ENCODE measurements around the gene CACNA1A. TPM values are rescaled to one million over a fixed set of nuclear protein-coding genes. Genes with fewer than 3 reads are reported as not detected.
A peak's percentile ranks its signal among the peaks of the same experiment; 100 is the strongest.
"Not testable (repeated sequence)": the region's sequence is repeated elsewhere in the genome, so short reads cannot be mapped to it uniquely, and the experiment has no call there.

The CACNA1A gene
- total RNA-seq, 4 donors from 2014 or later = 1.1 TPM; not detected in 3

DNA sequence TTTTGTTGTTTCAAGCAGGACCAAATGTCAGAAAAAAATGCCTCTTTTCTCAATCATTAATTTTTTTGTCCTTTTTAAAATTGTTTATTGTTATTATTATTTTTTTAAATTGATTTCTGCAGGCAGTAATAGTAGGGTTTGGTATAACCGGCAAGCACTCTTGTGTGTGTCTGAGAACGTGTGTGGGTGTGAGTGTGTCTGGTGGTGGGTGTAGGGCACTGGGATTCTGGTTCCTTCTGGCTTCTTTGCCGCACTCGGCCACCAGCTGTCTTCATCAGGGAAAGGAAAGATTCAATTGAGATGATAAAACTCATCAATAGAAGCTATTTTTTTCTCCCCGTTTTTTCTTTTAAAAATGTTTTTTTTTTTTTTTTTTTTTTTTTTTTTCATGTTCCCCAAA lies 299.7 kb downstream of the CACNA1A start:
- no peak for DNase-seq
- Histone ChIP-seq H3K36me3 (no peaks in the 10 kb centered on the region), H3K27me3 (no peaks in the 10 kb centered on the region), H3K4me1 (peaks cover 5 to 23% (median 6%) of the 10 kb centered on the region in 3 donors), H3K27ac (no peak overlapping the region), H3K9me3 (no peaks in the 10 kb centered on the region), H3K4me3 (no peak overlapping the region)
- WGBS, 2 donors = 83 to 85% methylated on average over 5 of the region's 5 CpGs
- intact Hi-C loops (cut with DNase I) = no loop called here
- TF ChIP-seq CTCF (IDR thresholded peaks at IDR 0.05) (no peak), POLR2A (IDR thresholded peaks at IDR 0.05) (no peak)

DNA sequence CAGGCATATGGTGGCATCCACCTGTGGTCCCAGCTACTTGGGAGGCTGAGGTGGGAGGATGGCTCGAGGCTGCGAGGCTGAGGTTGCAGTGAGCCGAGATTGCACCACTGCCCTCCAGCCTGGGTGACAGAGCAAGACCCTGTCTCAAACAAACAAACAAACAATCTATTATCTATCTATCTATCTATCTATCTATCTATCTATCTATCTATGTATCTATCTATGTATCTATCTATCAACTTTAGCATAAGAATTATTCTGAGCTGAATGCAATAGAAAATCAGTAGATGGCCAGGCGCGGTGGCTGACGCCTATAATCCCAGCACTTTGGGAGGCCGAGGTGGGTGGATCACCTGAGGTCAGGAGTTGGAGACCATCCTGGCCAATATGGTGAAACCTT lies 304.2 kb downstream of the CACNA1A start:
- not testable (repeated sequence) for H3K27ac ChIP-seq, H3K27me3 ChIP-seq, H3K36me3 ChIP-seq, H3K4me3 ChIP-seq, H3K9me3 ChIP-seq, DNase-seq, H3K4me1 ChIP-seq
- WGBS, 2 donors = 90 to 94% methylated on average over 7 of the region's 7 CpGs
- intact Hi-C loops (cut with DNase I) = loop anchor here (5.0 kb wide), 1 partner anchor 385 kb away; no protein-coding TSS in a partner anchor

DNA sequence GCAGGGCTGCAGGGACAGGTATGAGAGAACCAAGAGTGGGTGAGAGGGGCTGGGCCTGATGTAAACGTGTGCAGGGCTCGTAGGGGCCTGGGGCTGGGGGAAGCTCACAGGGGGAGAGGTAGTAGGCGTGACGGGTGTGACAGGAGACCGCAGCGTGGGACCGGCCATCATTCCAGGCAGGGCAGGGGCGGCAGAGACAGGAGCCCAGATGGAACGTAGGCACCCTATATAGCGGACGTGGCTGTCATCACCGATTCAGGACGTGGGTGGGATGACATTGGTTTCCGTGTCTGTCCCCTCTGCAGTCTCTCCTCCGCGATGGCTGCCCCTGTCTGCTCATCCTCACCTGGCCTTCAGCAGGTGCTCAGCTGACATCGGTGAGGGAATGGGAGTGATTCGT lies 307.6 kb downstream of the CACNA1A start:
- no peak for TF ChIP-seq CTCF (IDR thresholded peaks at IDR 0.05)
- TF ChIP-seq POLR2A (IDR thresholded peaks at IDR 0.05) = no peak
- intact Hi-C loops (cut with DNase I) = no loop called here
- Histone ChIP-seq H3K4me1 (peaks cover 0 to 7% (median 5%) of the 10 kb centered on the region in 3 donors), H3K9me3 (no peaks in the 10 kb centered on the region), H3K4me3 (no peak overlapping the region), H3K27ac (no peak overlapping the region), H3K27me3 (no peaks in the 10 kb centered on the region), H3K36me3 (no peaks in the 10 kb centered on the region)
- 82 to 83% methylated on average over 12 to 18 of the region's 18 CpGs for WGBS, 2 donors
- no peak for DNase-seq

GRCh38 chr19:13195678-13196077 lies 310.6 kb downstream of the CACNA1A start:
- 40 to 81% methylated on average over 4 to 6 of the region's 11 CpGs for WGBS, 2 donors
- peaks cover 0 to 7% (median 5%) of the 10 kb centered on the region in 3 donors for H3K4me1 ChIP-seq
- H3K27ac ChIP-seq = no peak overlapping the region
- no peak overlapping the region for H3K4me3 ChIP-seq
- DNase-seq = no peak
- no peaks in the 10 kb centered on the region for H3K36me3 ChIP-seq
- no peaks in the 10 kb centered on the region for H3K9me3 ChIP-seq
- no peaks in the 10 kb centered on the region for H3K27me3 ChIP-seq
- intact Hi-C loops (cut with DNase I) = no loop called here
- TF ChIP-seq POLR2A (IDR thresholded peaks at IDR 0.05) = no peak
- TF ChIP-seq CTCF (IDR thresholded peaks at IDR 0.05) = peak in 2 of 6 experiments; percentile 5 to 26

DNA sequence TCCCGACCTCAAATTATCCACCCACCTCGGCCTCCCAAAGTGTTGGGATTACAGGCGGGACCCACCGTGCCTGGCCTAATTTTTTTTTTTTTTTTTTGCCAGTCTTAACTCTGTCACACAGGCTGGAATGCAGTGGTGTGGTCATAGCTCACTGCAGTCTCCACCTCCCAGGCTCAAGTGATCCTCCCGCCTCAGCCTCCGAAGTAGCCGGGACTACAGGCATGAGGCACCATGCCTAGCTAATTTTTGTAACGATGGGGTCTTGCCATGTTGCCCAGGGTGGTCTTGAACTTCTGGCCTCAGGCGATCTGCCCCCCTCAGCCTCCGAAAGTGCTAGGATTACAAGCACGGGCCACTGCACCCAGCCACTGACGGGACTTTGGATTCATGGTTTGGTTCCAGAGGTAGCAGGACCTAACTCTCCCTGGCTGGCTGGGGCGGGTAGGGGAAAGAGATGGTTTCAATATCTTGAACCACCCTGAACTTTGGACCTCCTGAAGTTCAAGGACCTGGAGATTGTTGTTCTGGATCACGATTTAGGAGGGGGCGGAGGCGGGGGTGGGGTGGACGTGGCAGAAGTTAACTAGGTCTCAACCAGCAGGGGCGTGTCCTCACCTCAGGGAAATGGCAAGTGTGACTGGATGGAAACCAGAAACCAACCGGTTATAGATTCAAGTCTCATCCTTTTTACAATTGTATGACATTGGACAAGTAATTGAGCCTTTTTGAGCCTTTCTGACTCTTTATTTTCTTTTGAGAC lies 315.3 kb downstream of the CACNA1A start:
- H3K4me3 ChIP-seq = no peak overlapping the region
- no peak for DNase-seq
- no peaks in the 10 kb centered on the region for H3K36me3 ChIP-seq
- intact Hi-C loops (cut with DNase I) = loop anchor here (5.0 kb wide), 1 partner anchor 71 kb away; no protein-coding TSS in a partner anchor
- H3K4me1 ChIP-seq = peaks cover 0 to 7% (median 5%) of the 10 kb centered on the region in 3 donors
- H3K27me3 ChIP-seq = no peaks in the 10 kb centered on the region
- no peak for TF ChIP-seq POLR2A (IDR thresholded peaks at IDR 0.05)
- TF ChIP-seq CTCF (IDR thresholded peaks at IDR 0.05) = no peak
- 65 to 70% methylated on average over 9 to 10 of the region's 19 CpGs for WGBS, 2 donors
- no peak overlapping the region for H3K27ac ChIP-seq
- H3K9me3 ChIP-seq = no peaks in the 10 kb centered on the region

Data from esophagus squamous epithelium (tissue), 5 donors.